Body of pancreas (tissue), 4 donors: ENCODE data around the gene IGLL5. TPM values are rescaled to one million over a fixed set of nuclear protein-coding genes. Genes with fewer than 3 reads are reported as not detected.

Experiments
- ATAC-seq: fragments of 150-250 bp; one replicate; pipeline ENCODE4 v1.9.1; 2016
- DNase-seq, 4 donors: peaks; one replicate each; pipeline ENCODE4 v3.0.0-alpha.2; 2019
- H3K27ac ChIP-seq, 4 donors: fragments of 200-600 bp; sonication (generic); 1 replicate in 3 of 4; 2 replicates in 1 of 4; pipeline versions ENCODE4 v1.5.1 to v1.6.1; 2016 to 2019; ENCODE audit warnings: mild to moderate bottlenecking in 1 of 4, mixed read lengths in 1 of 4, moderate library complexity in 1 of 4
- H3K27me3 ChIP-seq, 2 donors: fragments of 200-600 bp; sonication (generic); one replicate each; pipeline ENCODE4 v1.6.0; 2016; ENCODE audit warnings: mild to moderate bottlenecking in 1 of 2
- H3K36me3 ChIP-seq, 2 donors: fragments of 200-600 bp; sonication (generic); replicated peaks in 1 of 2; 2 replicates each; pipeline ENCODE4 v1.5.1; 2016; ENCODE audit warnings: low read depth in 2 of 2; ENCODE audit not compliant: insufficient read depth in 1 of 2
- H3K4me1 ChIP-seq: fragments of 200-600 bp; sonication (generic); one replicate; pipeline ENCODE4 v1.6.0; 2016
- H3K4me3 ChIP-seq, 2 donors: fragments of 200-600 bp; sonication (generic); 1 replicate in 1 of 2; 2 replicates in 1 of 2; pipeline ENCODE4 v1.5.1; 2016 to 2019
- H3K9me3 ChIP-seq, 3 donors: fragments of 200-600 bp; sonication (generic); 1 replicate in 2 of 3; 2 replicates in 1 of 3; pipeline ENCODE4 v1.5.1; 2016
- CTCF ChIP-seq, 7 experiments: fragments of 450-650 bp in 4 of 7; fragments of 200-600 bp in 3 of 7; sonication (generic) in 3 of 7; IDR thresholded peaks; one replicate each; pipeline ENCODE4 v1.5.1; 2016 to 2019; ENCODE audit warnings: antibody characterized with exemption in 7 of 7
- POLR2A ChIP-seq, 3 donors: fragments of 450-650 bp; IDR thresholded peaks; one replicate each; pipeline ENCODE4 v1.6.1; 2016; ENCODE audit warnings: antibody characterized with exemption in 3 of 3, mild to moderate bottlenecking in 2 of 3
- WGBS, 2 donors: methylation state at CpG; one replicate each; pipeline ENCODE4 v1.1.5; 2017; 5-methylcytosine and 5-hydroxymethylcytosine counted together
- intact Hi-C: fragments of 100-400 bp; cut with DNase I; formaldehyde crosslinking; loops from one replicate; pipeline ENCODE4 v1.15.1; 2023
- total RNA-seq, 2 donors: library from RNA; depleted of rRNA; stranded (reverse); fragments of >200 nt; gene quantifications; one replicate each; pipeline ENCODE4 v1.1.0, GENCODE V29; 2016

IGLL5 gene
- total RNA-seq, 2 donors from 2014 or later, result 3.4 to 5.3 TPM

- H3K27me3 ChIP-seq, result no peaks in the 10 kb centered on the region
- intact Hi-C loops, result no loop called here
- no peak overlapping the region for H3K27ac ChIP-seq
- no peak overlapping the region for H3K4me3 ChIP-seq
- DNase-seq, result no peak
- no peaks in the 10 kb centered on the region for H3K9me3 ChIP-seq
- 81 to 87% methylated on average over 4 of the region's 4 CpGs for WGBS, 2 donors
- ATAC-seq, result no peak
- H3K4me1 ChIP-seq, result no peaks in the 10 kb centered on the region
- no peaks in the 10 kb centered on the region for H3K36me3 ChIP-seq
- TF ChIP-seq POLR2A (IDR thresholded peaks at IDR 0.05), result no peak
- no peak for TF ChIP-seq CTCF (IDR thresholded peaks at IDR 0.05)
Observed at GRCh38 chr22:22923379-22923778, 35.8 kb downstream of the IGLL5 start.

GRCh38 chr22:22923930-22924329, 36.3 kb downstream of the IGLL5 start:
- H3K9me3 ChIP-seq, result no peaks in the 10 kb centered on the region
- no peaks in the 10 kb centered on the region for H3K4me1 ChIP-seq
- no peak for DNase-seq
- H3K27me3 ChIP-seq, result no peaks in the 10 kb centered on the region
- H3K27ac ChIP-seq, result no peak overlapping the region
- intact Hi-C loops, result no loop called here
- 58 to 74% methylated on average over 3 to 4 of the region's 4 CpGs for WGBS, 2 donors
- TF ChIP-seq CTCF (IDR thresholded peaks at IDR 0.05), result no peak
- TF ChIP-seq POLR2A (IDR thresholded peaks at IDR 0.05), result no peak
- no peak for ATAC-seq
- no peaks in the 10 kb centered on the region for H3K36me3 ChIP-seq
- H3K4me3 ChIP-seq, result no peak overlapping the region

- no peak for DNase-seq
- Histone ChIP-seq H3K27me3 (no peaks in the 10 kb centered on the region), H3K9me3 (no peaks in the 10 kb centered on the region), H3K27ac (no peak overlapping the region), H3K4me3 (no peak overlapping the region), H3K4me1 (no peaks in the 10 kb centered on the region), H3K36me3 (no peaks in the 10 kb centered on the region)
- no peak for ATAC-seq
- intact Hi-C loops, result no loop called here
- TF ChIP-seq POLR2A (IDR thresholded peaks at IDR 0.05), result no peak
- no peak for TF ChIP-seq CTCF (IDR thresholded peaks at IDR 0.05)
- 73 to 75% methylated on average over 9 of the region's 9 CpGs for WGBS, 2 donors
Observed at GRCh38 chr22:22924369-22925145, 36.9 kb downstream of the IGLL5 start.

- H3K27ac ChIP-seq, result no peak overlapping the region
- no peak for ATAC-seq
- H3K4me1 ChIP-seq, result no peaks in the 10 kb centered on the region
- H3K36me3 ChIP-seq, result no peaks in the 10 kb centered on the region
- intact Hi-C loops, result no loop called here
- H3K9me3 ChIP-seq, result no peaks in the 10 kb centered on the region
- no peaks in the 10 kb centered on the region for H3K27me3 ChIP-seq
- WGBS, 2 donors, result 50 to 58% methylated on average over 9 to 14 of the region's 14 CpGs
- no peak for DNase-seq
- H3K4me3 ChIP-seq, result no peak overlapping the region
- TF ChIP-seq CTCF (IDR thresholded peaks at IDR 0.05) (no peak), POLR2A (IDR thresholded peaks at IDR 0.05) (no peak)
Observed at GRCh38 chr22:22925146-22925804, 37.7 kb downstream of the IGLL5 start.
